ENCODE data around the gene KRTAP13-1. TPM values are rescaled to one million over a fixed set of nuclear protein-coding genes. Genes with fewer than 3 reads are reported as not detected.

The KRTAP13-1 gene
- total RNA-seq = not detected in 2 replicates

DNA sequence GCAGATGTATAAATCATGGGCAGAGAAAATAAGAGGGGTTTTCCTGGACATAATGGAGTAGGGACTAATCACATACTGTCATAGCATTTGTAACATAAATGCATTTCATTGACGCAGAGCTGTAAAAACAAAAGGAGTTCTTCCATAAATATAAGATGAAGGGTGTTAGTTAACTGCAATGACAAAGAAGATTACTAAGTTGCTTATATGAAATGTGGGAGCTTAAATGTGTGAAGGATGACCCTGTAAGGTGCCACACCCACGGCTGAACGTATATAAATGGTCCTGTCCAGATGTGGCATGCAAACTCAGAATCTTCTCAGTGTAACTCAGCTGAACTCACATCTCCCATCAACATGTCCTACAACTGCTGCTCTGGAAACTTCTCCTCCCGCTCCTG is at the start of gene KRTAP13-1:
TSS of gene KRTAP13-1 (plus strand) at position 301 of the 400 bp plus-strand sequence. CDS start at position 357, 56 bp downstream.

DNA sequence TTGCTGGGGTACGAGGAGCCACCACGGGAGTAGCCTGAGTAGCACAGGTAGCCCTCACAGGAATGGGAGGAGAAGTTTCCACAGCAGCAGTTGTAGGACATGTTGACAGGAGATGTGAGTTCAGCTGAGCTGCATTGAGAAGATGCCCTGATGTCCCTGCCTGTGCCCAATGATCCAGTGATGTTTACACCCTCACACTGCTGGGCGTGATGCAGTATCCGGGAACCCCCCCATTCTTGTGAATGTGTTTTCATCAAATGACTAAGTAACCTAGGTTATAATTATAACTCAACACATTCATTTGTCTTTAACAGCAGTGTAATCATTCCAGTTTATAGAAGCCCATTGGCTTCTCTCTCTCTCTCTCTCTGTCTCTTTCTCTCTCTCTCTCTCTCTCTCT is 47.3 kb upstream of the KRTAP13-1 start, which contains the start of gene KRTAP23-1:
TSS of gene KRTAP23-1 (minus strand) at position 101 of the 400 bp plus-strand sequence. CDS start at position 101, 0 bp downstream.

GRCh38 chr21:30372139-30372770 is 23.6 kb upstream of the KRTAP13-1 start, which contains the start of gene KRTAP13-2:
TSS of gene KRTAP13-2 (minus strand) at chr21:30372271. CDS start at chr21:30372213, 58 bp downstream.

DNA sequence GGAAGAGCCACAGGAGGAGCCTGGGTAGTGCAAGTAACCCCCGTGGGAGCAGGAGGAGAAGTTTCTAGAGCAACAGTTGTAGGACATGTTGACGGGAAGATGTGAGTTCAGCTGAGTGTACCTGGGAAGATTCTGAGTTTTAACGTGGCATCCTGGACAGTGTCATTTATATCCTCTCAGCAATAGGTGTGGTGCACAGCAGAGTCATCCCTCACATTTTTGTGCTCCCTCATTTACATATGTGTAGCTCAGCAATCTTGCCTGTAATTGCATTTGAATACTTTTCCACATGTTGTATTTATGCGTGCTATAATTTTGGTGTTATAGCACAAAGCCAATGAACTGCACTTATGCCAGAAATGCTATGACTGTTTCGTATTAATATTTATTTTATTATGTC is 30.0 kb downstream of the KRTAP13-1 start, which contains the start of gene KRTAP13-3:
TSS of gene KRTAP13-3 (minus strand) at position 101 of the 400 bp plus-strand sequence. CDS start at position 87, 14 bp downstream.

GRCh38 chr21:30430170-30430655 is 34.4 kb downstream of the KRTAP13-1 start, which contains the start of gene KRTAP13-4:
TSS of gene KRTAP13-4 (plus strand) at chr21:30430220. CDS start at chr21:30430276, 56 bp downstream.

DNA sequence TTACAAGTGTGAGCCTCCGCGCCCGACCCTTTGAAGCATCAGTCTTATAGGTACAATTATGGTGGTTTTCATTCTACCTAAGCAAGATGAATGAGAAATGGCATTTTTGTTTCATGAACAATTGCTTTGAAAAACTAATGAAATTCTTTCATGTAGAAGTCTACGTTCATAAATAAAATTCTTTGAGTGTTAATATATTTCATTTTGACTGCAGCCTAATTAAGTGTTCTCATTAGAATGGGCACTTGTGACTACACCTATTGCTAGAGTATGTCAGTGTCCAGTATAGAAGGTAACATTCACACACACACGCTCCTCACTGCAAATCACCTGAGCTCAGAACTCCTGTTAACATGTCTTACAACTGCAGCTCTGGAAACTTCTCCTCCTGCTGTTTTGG is 44.1 kb downstream of the KRTAP13-1 start, which contains the start of gene KRTAP15-1:
TSS of gene KRTAP15-1 (plus strand) at position 301 of the 400 bp plus-strand sequence. CDS start at position 354, 53 bp downstream.

Other genes starting within 250 kb of the KRTAP13-1 start
- not detected in 2 replicates for gene CLDN17, start 229.2 kb upstream of the KRTAP13-1 start, total RNA-seq
- gene CLDN8, start 179.9 kb upstream of the KRTAP13-1 start, total RNA-seq = not detected in 2 replicates
- gene KRTAP24-1, start 113.1 kb upstream of the KRTAP13-1 start, total RNA-seq = not detected in 2 replicates
- not detected in 2 replicates for gene KRTAP25-1, start 106.5 kb upstream of the KRTAP13-1 start, total RNA-seq
- not detected in 2 replicates for gene KRTAP26-1, start 75.7 kb upstream of the KRTAP13-1 start, total RNA-seq
- not detected in 2 replicates for gene KRTAP27-1, start 58.3 kb upstream of the KRTAP13-1 start, total RNA-seq
- gene KRTAP23-1, start 47.4 kb upstream of the KRTAP13-1 start, total RNA-seq = not detected in 2 replicates
- not detected in 2 replicates for gene KRTAP13-2, start 23.8 kb upstream of the KRTAP13-1 start, total RNA-seq
- not detected in 2 replicates for gene KRTAP13-3, start 29.9 kb downstream of the KRTAP13-1 start, total RNA-seq
- gene KRTAP13-4, start 34.2 kb downstream of the KRTAP13-1 start, total RNA-seq = not detected in 2 replicates
- not detected in 2 replicates for gene KRTAP15-1, start 44.2 kb downstream of the KRTAP13-1 start, total RNA-seq
- not detected in 2 replicates for gene KRTAP19-1, start 84.3 kb downstream of the KRTAP13-1 start, total RNA-seq
- gene KRTAP19-2, start 91.4 kb downstream of the KRTAP13-1 start, total RNA-seq = not detected in 2 replicates
- not detected in 2 replicates for gene KRTAP19-3, start 96.0 kb downstream of the KRTAP13-1 start, total RNA-seq
- not detected in 2 replicates for gene KRTAP19-4, start 101.1 kb downstream of the KRTAP13-1 start, total RNA-seq
- not detected in 2 replicates for gene KRTAP19-5, start 106.1 kb downstream of the KRTAP13-1 start, total RNA-seq
- gene KRTAP19-6, start 145.8 kb downstream of the KRTAP13-1 start, total RNA-seq = not detected in 2 replicates
- gene KRTAP19-7, start 165.3 kb downstream of the KRTAP13-1 start, total RNA-seq = not detected in 2 replicates
- gene KRTAP22-2, start 194.4 kb downstream of the KRTAP13-1 start, total RNA-seq = not detected in 2 replicates
- not detected in 2 replicates for gene KRTAP6-3, start 196.4 kb downstream of the KRTAP13-1 start, total RNA-seq
- not detected in 2 replicates for gene KRTAP6-2, start 202.9 kb downstream of the KRTAP13-1 start, total RNA-seq
- gene KRTAP22-1, start 205.1 kb downstream of the KRTAP13-1 start, total RNA-seq = not detected in 2 replicates
- gene KRTAP6-1, start 217.9 kb downstream of the KRTAP13-1 start, total RNA-seq = not detected in 2 replicates
- not detected in 2 replicates for gene KRTAP20-1, start 220.4 kb downstream of the KRTAP13-1 start, total RNA-seq
- gene KRTAP20-4, start 224.6 kb downstream of the KRTAP13-1 start, total RNA-seq = not detected in 2 replicates
- gene KRTAP20-2, start 239.2 kb downstream of the KRTAP13-1 start, total RNA-seq = not detected in 2 replicates
- gene KRTAP20-3, start 246.8 kb downstream of the KRTAP13-1 start, total RNA-seq = not detected in 2 replicates

Measured in smooth muscle cell of bladder (primary cell).